ENCODE measurements around the gene SPDEF.

DNA sequence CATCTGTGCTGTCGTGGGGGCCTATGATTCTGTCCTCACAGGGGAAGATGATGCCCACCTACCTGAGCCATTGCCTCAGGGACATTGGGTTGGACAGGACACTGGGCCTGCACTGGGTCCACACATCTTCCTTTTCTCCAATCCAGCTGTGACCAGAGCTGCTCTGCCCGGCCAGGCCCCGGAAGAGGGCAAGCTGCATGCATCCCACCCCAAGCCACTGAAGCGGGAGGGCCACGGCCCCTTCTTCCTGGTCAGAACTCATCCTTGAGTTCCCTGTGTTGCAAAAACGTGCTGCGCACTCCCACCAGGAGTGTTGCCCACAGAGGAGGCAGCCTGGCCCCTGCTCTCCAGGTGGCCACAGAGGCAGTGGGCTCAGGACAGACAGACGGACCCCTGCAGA, 38.2 kb downstream of the SPDEF start:
- TF ChIP-seq POLR2AphosphoS5 (IDR thresholded peaks at IDR 0.05; ENCODE audit: borderline replicate concordance, low read depth, low read length) (no peak), EZH2 (IDR thresholded peaks at IDR 0.05) (no peak), FOXP2 (optimal IDR thresholded peaks at IDR 0.05; ENCODE audit: control extremely low read depth, extremely low read length, insufficient read depth) (no peak)
